SU-DHL-6 (cell line): ENCODE results near the gene MCM5.
A peak's percentile ranks its signal among the peaks of the same experiment; 100 is the strongest.

Experiments
- H2AFZ ChIP-seq: fragments of 200-600 bp; sonication (generic); 2 replicates; pipeline ENCODE4 v1.6.1; 2014; ENCODE audit warnings: low read depth, mild to moderate bottlenecking, moderate library complexity, mixed read lengths, antibody characterized with exemption, low read length; ENCODE audit not compliant: severe bottlenecking
- H3F3A ChIP-seq: fragments of 200-600 bp; shearing (Covaris generic); 2 replicates; pipeline ENCODE4 v1.6.0; 2016; ENCODE audit warnings: antibody characterized with exemption, mild to moderate bottlenecking; ENCODE audit not compliant: insufficient read depth
- H3K27ac ChIP-seq: fragments of 200-600 bp; sonication (generic); 2 replicates; pipeline ENCODE4 v1.5.1; 2016; ENCODE audit warnings: low read depth, mild to moderate bottlenecking, low read length, moderate library complexity, mixed read lengths
- H3K27me3 ChIP-seq: fragments of 200-600 bp; sonication (generic), shearing (Covaris generic); 2 replicates; pipeline ENCODE4 v1.6.0; 2014; ENCODE audit warnings: mild to moderate bottlenecking, low read length
- H3K36me3 ChIP-seq: fragments of 200-600 bp; sonication (generic); 2 replicates; pipeline ENCODE4 v1.6.1; 2014; ENCODE audit warnings: mild to moderate bottlenecking, low read length, mixed read lengths
- H3K4me2 ChIP-seq: fragments of 300-600, 200-600 bp; shearing (Covaris generic), sonication (generic); 2 replicates; pipeline ENCODE4 v1.6.0; 2014; ENCODE audit warnings: low read length, low read depth, mild to moderate bottlenecking; ENCODE audit not compliant: poor library complexity, severe bottlenecking
- H3K4me3 ChIP-seq: fragments of 200-600 bp; sonication (generic); 2 replicates; pipeline ENCODE4 v1.5.1; 2014; ENCODE audit warnings: antibody characterized with exemption, low read length, mild to moderate bottlenecking, mixed read lengths; ENCODE audit not compliant: insufficient read depth, poor library complexity, severe bottlenecking
- H3K79me2 ChIP-seq: fragments of 200-600 bp; sonication (generic); 2 replicates; pipeline ENCODE4 v1.6.1; 2014; ENCODE audit warnings: mild to moderate bottlenecking, low read length, moderate library complexity; ENCODE audit not compliant: insufficient read depth
- H3K9ac ChIP-seq: fragments of 200-600 bp; sonication (generic); 2 replicates; pipeline ENCODE4 v1.7.0; 2014; ENCODE audit warnings: mild to moderate bottlenecking, low read length
- H3K9me2 ChIP-seq: fragments of 200-600 bp; sonication (generic); replicated peaks from 2 replicates; pipeline ENCODE4 v1.6.1; 2014; ENCODE audit warnings: low read length; ENCODE audit not compliant: insufficient read depth
- H3K9me3 ChIP-seq: fragments of 200-600 bp; sonication (generic); 2 replicates; pipeline ENCODE4 v1.6.1; 2014; ENCODE audit warnings: low read length, mixed read lengths; ENCODE audit not compliant: insufficient read depth
- H4K20me1 ChIP-seq: fragments of 200-600 bp; sonication (generic); 2 replicates; pipeline ENCODE4 v1.6.1; 2014; ENCODE audit warnings: low read depth, mild to moderate bottlenecking, antibody characterized with exemption, low read length, moderate library complexity, mixed read lengths
- EZH2phosphoT487 ChIP-seq: fragments of 200-600 bp; sonication (generic), shearing (Covaris generic); conservative IDR thresholded peaks from 2 replicates; pipeline ENCODE4 v1.6.1; 2018; ENCODE audit warnings: mild to moderate bottlenecking, antibody characterized with exemption, low read length, moderate library complexity, mixed read lengths
- TF ChIP-seq, protein P1 (sequence below): fragments of 200-600 bp; sonication (generic); IDR thresholded peaks from one replicate; pipeline ENCODE4 v1.5.1; 2017; ENCODE audit warnings: antibody characterized with exemption, mild to moderate bottlenecking, low read length, moderate library complexity; ENCODE audit not compliant: insufficient read depth, poor library complexity, severe bottlenecking

Gene MCM5

DNA sequence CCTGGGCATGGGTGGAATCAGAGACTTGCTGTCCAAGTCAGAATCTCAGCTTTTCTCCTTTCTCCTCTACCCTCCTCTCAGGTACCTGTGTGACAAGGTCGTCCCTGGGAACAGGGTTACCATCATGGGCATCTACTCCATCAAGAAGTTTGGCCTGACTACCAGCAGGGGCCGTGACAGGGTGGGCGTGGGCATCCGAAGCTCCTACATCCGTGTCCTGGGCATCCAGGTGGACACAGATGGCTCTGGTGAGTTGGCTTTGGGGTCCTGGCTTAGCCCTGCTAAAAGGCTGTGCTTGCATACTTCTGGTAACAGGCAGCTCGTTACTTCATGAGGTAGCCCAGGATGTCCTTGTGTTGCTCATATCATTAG is 10.7 kb downstream of the MCM5 start:
- Histone ChIP-seq H3F3A (peaks cover 12% of the 10 kb centered on the region), H4K20me1 (no peaks in the 10 kb centered on the region), H2AFZ (no peak overlapping the region), H3K27ac (peak overlapping the region; percentile 77), H3K9me3 (no peaks in the 10 kb centered on the region), H3K79me2 (no peaks in the 10 kb centered on the region), H3K4me2 (peak overlapping the region; percentile 17), H3K36me3 (peaks cover 8% of the 10 kb centered on the region), H3K9ac (peak overlapping the region; percentile 35), H3K9me2 (no peaks in the 10 kb centered on the region), H3K27me3 (no peaks in the 10 kb centered on the region), H3K4me3 (no peak overlapping the region)
- TF ChIP-seq, protein P1, sequence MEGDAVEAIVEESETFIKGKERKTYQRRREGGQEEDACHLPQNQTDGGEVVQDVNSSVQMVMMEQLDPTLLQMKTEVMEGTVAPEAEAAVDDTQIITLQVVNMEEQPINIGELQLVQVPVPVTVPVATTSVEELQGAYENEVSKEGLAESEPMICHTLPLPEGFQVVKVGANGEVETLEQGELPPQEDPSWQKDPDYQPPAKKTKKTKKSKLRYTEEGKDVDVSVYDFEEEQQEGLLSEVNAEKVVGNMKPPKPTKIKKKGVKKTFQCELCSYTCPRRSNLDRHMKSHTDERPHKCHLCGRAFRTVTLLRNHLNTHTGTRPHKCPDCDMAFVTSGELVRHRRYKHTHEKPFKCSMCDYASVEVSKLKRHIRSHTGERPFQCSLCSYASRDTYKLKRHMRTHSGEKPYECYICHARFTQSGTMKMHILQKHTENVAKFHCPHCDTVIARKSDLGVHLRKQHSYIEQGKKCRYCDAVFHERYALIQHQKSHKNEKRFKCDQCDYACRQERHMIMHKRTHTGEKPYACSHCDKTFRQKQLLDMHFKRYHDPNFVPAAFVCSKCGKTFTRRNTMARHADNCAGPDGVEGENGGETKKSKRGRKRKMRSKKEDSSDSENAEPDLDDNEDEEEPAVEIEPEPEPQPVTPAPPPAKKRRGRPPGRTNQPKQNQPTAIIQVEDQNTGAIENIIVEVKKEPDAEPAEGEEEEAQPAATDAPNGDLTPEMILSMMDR, result no peak
- TF ChIP-seq EZH2phosphoT487, result no peak

DNA sequence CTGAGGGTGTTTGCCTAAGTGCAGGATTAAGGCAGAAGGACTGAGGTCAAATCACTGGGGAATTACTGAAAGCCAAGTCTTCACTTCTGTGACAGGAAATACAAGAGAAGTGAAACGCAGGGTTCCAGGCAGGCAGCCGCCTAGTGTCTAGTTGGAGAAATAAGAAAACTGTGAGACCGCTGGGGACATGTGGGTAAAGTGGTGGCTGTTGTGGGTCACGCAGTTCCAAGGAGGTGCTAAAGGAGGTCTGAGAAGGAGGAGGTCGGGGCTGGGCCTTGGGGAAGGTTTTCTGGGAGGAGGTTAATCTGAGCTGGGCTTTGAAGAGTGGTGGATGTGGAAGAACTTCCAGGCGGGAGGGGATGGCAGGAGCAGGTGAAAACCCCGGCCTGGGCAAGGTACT is 11.2 kb downstream of the MCM5 start:
- Histone ChIP-seq H3K9ac (peak overlapping the region; percentile 35; the same call in 1 of the 2 replicates), H3F3A (peaks cover 12% of the 10 kb centered on the region), H3K9me3 (no peaks in the 10 kb centered on the region), H3K27ac (peak overlapping the region; percentile 77), H4K20me1 (no peaks in the 10 kb centered on the region), H3K4me3 (no peak overlapping the region), H3K36me3 (peaks cover 8% of the 10 kb centered on the region), H2AFZ (no peak overlapping the region), H3K9me2 (no peaks in the 10 kb centered on the region), H3K79me2 (no peaks in the 10 kb centered on the region), H3K4me2 (peak overlapping the region; percentile 17), H3K27me3 (no peaks in the 10 kb centered on the region)
- TF ChIP-seq, protein P1, result peak; percentile 12
- no peak for TF ChIP-seq EZH2phosphoT487

DNA sequence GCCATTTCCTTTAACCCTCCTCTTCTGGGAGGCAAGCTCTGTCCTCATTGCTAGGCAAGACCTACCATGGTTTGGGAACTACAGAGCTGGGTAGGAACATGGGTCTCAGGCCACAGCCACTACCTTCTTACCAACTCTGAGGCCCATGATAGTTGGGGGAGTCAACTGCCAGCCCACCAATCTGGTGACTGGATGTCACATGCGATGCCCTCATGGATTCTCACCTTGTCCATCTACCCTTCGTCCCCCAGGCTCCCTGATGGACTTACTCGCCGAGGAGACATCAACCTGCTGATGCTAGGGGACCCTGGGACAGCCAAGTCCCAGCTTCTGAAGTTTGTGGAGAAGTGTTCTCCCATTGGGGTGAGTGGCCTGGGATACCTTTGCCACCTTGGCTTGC is 13.7 kb downstream of the MCM5 start:
- no peaks in the 10 kb centered on the region for H3K27me3 ChIP-seq
- H4K20me1 ChIP-seq, result no peaks in the 10 kb centered on the region
- H3K9me2 ChIP-seq, result no peaks in the 10 kb centered on the region
- no peak overlapping the region for H2AFZ ChIP-seq
- no peak overlapping the region for H3K9ac ChIP-seq
- H3K79me2 ChIP-seq, result no peaks in the 10 kb centered on the region
- TF ChIP-seq EZH2phosphoT487, result no peak
- TF ChIP-seq, protein P1, result no peak
- no peak overlapping the region for H3K4me2 ChIP-seq
- H3K27ac ChIP-seq, result no peak overlapping the region
- H3K36me3 ChIP-seq, result peaks cover 4% of the 10 kb centered on the region
- no peak overlapping the region for H3K4me3 ChIP-seq
- no peaks in the 10 kb centered on the region for H3K9me3 ChIP-seq
- peaks cover 12% of the 10 kb centered on the region for H3F3A ChIP-seq
